Upper lobe of left lung (tissue), 6 donors: ENCODE results near the gene HOXD12. TPM values are rescaled to one million over a fixed set of nuclear protein-coding genes. Genes with fewer than 3 reads are reported as not detected.

ENCODE experiments used
- ATAC-seq, 2 donors: fragments of 200-7000 bp; cut with Tn5 transposase; one replicate each; pipeline ENCODE4 v1.9.1; 2022; ENCODE audit warnings: mild to moderate bottlenecking in 2 of 2, moderate library complexity in 2 of 2; ENCODE audit not compliant: low FRiP score in 2 of 2
- DNase-seq, 2 donors: peaks; one replicate each; pipeline ENCODE4 v3.0.0-alpha.2; 2019 to 2020
- H3K27ac ChIP-seq, 4 donors: fragments of 200-600 bp; sonication (generic); one replicate each; pipeline ENCODE4 v1.5.1; 2016 to 2019
- H3K27me3 ChIP-seq, 4 donors: fragments of 200-600 bp; sonication (generic); one replicate each; pipeline ENCODE4 v1.5.1; 2017 to 2019
- H3K36me3 ChIP-seq, 4 donors: fragments of 200-600 bp; sonication (generic); one replicate each; pipeline ENCODE4 v1.5.1; 2016 to 2019
- H3K4me1 ChIP-seq, 4 donors: fragments of 200-600 bp; sonication (generic); one replicate each; pipeline ENCODE4 v1.5.1; 2018 to 2019
- H3K4me3 ChIP-seq, 4 donors: fragments of 200-600 bp; sonication (generic); one replicate each; pipeline ENCODE4 v1.5.1; 2017 to 2019; ENCODE audit warnings: mild to moderate bottlenecking in 2 of 4, moderate library complexity in 1 of 4
- H3K9me3 ChIP-seq, 4 donors: fragments of 200-600 bp; sonication (generic); one replicate each; pipeline ENCODE4 v1.5.1; 2018 to 2019
- CTCF ChIP-seq, 6 experiments: fragments of 450-650 bp in 4 of 6; fragments of 200-600 bp in 2 of 6; sonication (generic) in 2 of 6; IDR thresholded peaks; one replicate each; pipeline ENCODE4 v1.5.1; 2016 to 2019; ENCODE audit warnings: antibody characterized with exemption in 6 of 6
- EP300 ChIP-seq, 4 donors: sonication (generic); formaldehyde crosslinking; IDR thresholded peaks; one replicate each; pipeline ENCODE4 v1.5.1; 2017; ENCODE audit warnings: antibody characterized with exemption in 4 of 4, control low read depth in 2 of 4
- POLR2A ChIP-seq, 4 donors: fragments of 450-650 bp; IDR thresholded peaks; one replicate each; pipeline ENCODE4 v1.5.1; 2016 to 2017; ENCODE audit warnings: antibody characterized with exemption in 4 of 4, mild to moderate bottlenecking in 2 of 4
- POLR2AphosphoS5 ChIP-seq, 2 donors: sonication (generic); formaldehyde crosslinking; IDR thresholded peaks; one replicate each; pipeline ENCODE4 v1.5.1; 2017; ENCODE audit warnings: antibody characterized with exemption in 2 of 2
- WGBS, 2 donors: methylation state at CpG; one replicate each; pipeline ENCODE4 v1.1.5; 2017 to 2018; 5-methylcytosine and 5-hydroxymethylcytosine counted together
- total RNA-seq, 6 donors: library from RNA; depleted of rRNA in 4 of 6; stranded (reverse); fragments of >200 nt in 4 of 6; gene quantifications; one replicate each; pipeline versions ENCODE4 v1.1.0 to v1.2.1, GENCODE V29; 2016 to 2021
- donor health status: DM: no; HTN: no; CAD: no; lungs with moderate emphysema.
- donor health status: DM: no; HTN: yes; CAD: no; lungs with severe emphysema.

HOXD12 gene
- total RNA-seq, 6 donors from 2014 or later: not detected

GRCh38 chr2:176082824-176083751 is 16.5 kb upstream of the HOXD12 start:
- no peak for ATAC-seq
- Histone ChIP-seq H3K36me3 (no peaks in the 10 kb centered on the region), H3K9me3 (peaks cover 0 to 22% (median 12%) of the 10 kb centered on the region in 4 donors), H3K4me3 (no peak overlapping the region), H3K4me1 (peaks cover 12 to 60% (median 22%) of the 10 kb centered on the region in 4 donors), H3K27ac (no peak overlapping the region), H3K27me3 (peaks cover 0 to 96% (median 73%) of the 10 kb centered on the region in 4 donors)
- peak in 1 of 2 donors; percentile 75 for DNase-seq
- TF ChIP-seq POLR2AphosphoS5 (IDR thresholded peaks at IDR 0.05): no peak
- TF ChIP-seq CTCF (IDR thresholded peaks at IDR 0.05): no peak
- no peak for TF ChIP-seq EP300 (IDR thresholded peaks at IDR 0.05)
- no peak for TF ChIP-seq POLR2A (IDR thresholded peaks at IDR 0.05)
- 9% methylated on average over 46 to 57 of the region's 66 CpGs for WGBS, 2 donors

- DNase-seq: no peak
- Histone ChIP-seq H3K4me3 (no peak within 1 kb of the TSS), H3K27me3 (peaks cover 0 to 96% (median 74%) of the 10 kb centered on the region in 4 donors), H3K27ac (no peak within 1 kb of the TSS), H3K4me1 (peaks cover 16 to 65% (median 26%) of the 10 kb centered on the region in 4 donors), H3K9me3 (peaks cover 0 to 22% (median 12%) of the 10 kb centered on the region in 4 donors), H3K36me3 (no peaks in the 10 kb centered on the region)
- 16 to 20% methylated on average over 27 of the region's 27 CpGs for WGBS, 2 donors
- no peak for ATAC-seq
- no peak for TF ChIP-seq POLR2AphosphoS5 (IDR thresholded peaks at IDR 0.05)
- TF ChIP-seq POLR2A (IDR thresholded peaks at IDR 0.05): no peak
- TF ChIP-seq EP300 (IDR thresholded peaks at IDR 0.05): no peak
- no peak for TF ChIP-seq CTCF (IDR thresholded peaks at IDR 0.05)
Measured at GRCh38 chr2:176083796-176084261, 15.8 kb upstream of the HOXD12 start, which contains the start of gene EVX2. TSS of gene EVX2 (minus strand) at chr2:176083962. CDS start at chr2:176083776, 186 bp downstream.

GRCh38 chr2:176084611-176085119 is 14.9 kb upstream of the HOXD12 start:
- TF ChIP-seq POLR2A (IDR thresholded peaks at IDR 0.05) (no peak), EP300 (IDR thresholded peaks at IDR 0.05) (no peak), POLR2AphosphoS5 (IDR thresholded peaks at IDR 0.05) (no peak)
- Histone ChIP-seq H3K9me3 (peaks cover 0 to 22% (median 12%) of the 10 kb centered on the region in 4 donors), H3K27ac (no peak overlapping the region), H3K36me3 (no peaks in the 10 kb centered on the region), H3K27me3 (peaks cover 0 to 98% (median 73%) of the 10 kb centered on the region in 4 donors), H3K4me1 (peaks cover 15 to 58% (median 23%) of the 10 kb centered on the region in 4 donors), H3K4me3 (no peak overlapping the region)
- 5 to 6% methylated on average over 26 of the region's 26 CpGs for WGBS, 2 donors
- ATAC-seq: no peak
- no peak for DNase-seq

GRCh38 chr2:176085120-176085788 is 14.3 kb upstream of the HOXD12 start:
- no peak for ATAC-seq

More at GRCh38 chr2:176085120-176085788, 14.3 kb upstream of the HOXD12 start:
- DNase-seq: peak in 1 of 2 donors; percentile 56
- peaks cover 12 to 52% (median 18%) of the 10 kb centered on the region in 4 donors for H3K4me1 ChIP-seq
- 6 to 8% methylated on average over 19 to 40 of the region's 40 CpGs for WGBS, 2 donors
- peaks cover 0 to 96% (median 72%) of the 10 kb centered on the region in 4 donors for H3K27me3 ChIP-seq
- no peaks in the 10 kb centered on the region for H3K36me3 ChIP-seq
- TF ChIP-seq EP300 (IDR thresholded peaks at IDR 0.05): no peak
- no peak for TF ChIP-seq POLR2A (IDR thresholded peaks at IDR 0.05)
- TF ChIP-seq POLR2AphosphoS5 (IDR thresholded peaks at IDR 0.05): no peak
- no peak for TF ChIP-seq CTCF (IDR thresholded peaks at IDR 0.05)
- H3K4me3 ChIP-seq: no peak overlapping the region
- H3K27ac ChIP-seq: no peak overlapping the region
- peaks cover 0 to 22% (median 12%) of the 10 kb centered on the region in 4 donors for H3K9me3 ChIP-seq
